Measurements from ENCODE around the gene SLC8A3. TPM values are rescaled to one million over a fixed set of nuclear protein-coding genes. Genes with fewer than 3 reads are reported as not detected.

The SLC8A3 gene
- total RNA-seq, 1 donor from 2014 or later = 0.24 TPM

DNA sequence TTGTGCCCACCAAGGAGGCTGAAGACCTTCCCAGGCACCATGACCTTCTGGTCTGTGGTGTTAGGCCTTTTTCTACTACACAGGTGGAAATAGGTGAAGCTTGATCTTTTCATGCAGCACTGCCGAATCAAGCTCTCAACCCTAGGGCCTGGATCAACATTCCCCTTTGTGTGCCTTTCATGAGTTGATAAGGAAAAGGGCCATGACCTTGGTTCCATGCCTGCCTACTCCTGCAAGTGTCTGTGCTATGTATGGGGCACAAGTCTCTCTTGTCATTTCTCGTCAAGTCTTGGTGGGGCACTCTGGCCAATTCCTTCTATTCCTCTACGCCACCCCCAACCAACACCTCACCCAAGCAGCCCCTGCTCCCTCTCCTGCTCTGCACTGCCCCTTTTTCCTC is 154.5 kb downstream of the SLC8A3 start:
- no peak overlapping the region for H2AFZ ChIP-seq (replicated peaks)
- peaks cover 10% of the 10 kb centered on the region for H3K4me1 Mint-ChIP-seq
- no peak for DNase-seq (ENCODE audit: low spot score)

DNA sequence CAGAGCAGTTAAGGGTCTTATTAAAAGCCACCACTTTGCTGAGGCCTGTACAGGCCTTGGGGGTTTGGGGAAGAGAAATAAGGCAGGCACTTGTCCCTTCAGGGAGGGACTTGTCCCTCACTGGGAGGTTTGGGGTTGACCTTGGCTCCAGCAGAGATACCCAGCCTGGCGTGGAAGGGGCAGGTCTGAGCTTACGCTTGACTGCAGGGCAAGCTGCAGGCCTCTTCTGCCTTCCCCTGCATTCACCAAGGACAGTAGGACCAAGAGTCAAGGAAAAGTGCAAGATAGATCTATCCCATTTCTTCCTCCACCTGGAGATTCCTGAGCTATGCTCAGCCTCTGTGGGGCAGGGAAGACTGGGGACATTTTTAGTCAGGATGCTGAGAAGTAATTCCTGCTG is 155.2 kb downstream of the SLC8A3 start:
- no peaks in the 10 kb centered on the region for H3K9me3 Mint-ChIP-seq
- TF ChIP-seq EZH2phosphoT487 (IDR thresholded peaks at IDR 0.05) (no peak), EZH2 (IDR thresholded peaks at IDR 0.05) (no peak)
- TF ChIP-seq, protein P1, sequence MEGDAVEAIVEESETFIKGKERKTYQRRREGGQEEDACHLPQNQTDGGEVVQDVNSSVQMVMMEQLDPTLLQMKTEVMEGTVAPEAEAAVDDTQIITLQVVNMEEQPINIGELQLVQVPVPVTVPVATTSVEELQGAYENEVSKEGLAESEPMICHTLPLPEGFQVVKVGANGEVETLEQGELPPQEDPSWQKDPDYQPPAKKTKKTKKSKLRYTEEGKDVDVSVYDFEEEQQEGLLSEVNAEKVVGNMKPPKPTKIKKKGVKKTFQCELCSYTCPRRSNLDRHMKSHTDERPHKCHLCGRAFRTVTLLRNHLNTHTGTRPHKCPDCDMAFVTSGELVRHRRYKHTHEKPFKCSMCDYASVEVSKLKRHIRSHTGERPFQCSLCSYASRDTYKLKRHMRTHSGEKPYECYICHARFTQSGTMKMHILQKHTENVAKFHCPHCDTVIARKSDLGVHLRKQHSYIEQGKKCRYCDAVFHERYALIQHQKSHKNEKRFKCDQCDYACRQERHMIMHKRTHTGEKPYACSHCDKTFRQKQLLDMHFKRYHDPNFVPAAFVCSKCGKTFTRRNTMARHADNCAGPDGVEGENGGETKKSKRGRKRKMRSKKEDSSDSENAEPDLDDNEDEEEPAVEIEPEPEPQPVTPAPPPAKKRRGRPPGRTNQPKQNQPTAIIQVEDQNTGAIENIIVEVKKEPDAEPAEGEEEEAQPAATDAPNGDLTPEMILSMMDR (IDR thresholded peaks at IDR 0.05) = no peak

More for the DNA sequence above, 154.5 kb downstream of the SLC8A3 start:
- H3K4me3 ChIP-seq = no peak overlapping the region
- Mint-ChIP-seq H3K9me3 (no peaks in the 10 kb centered on the region), H3K27ac (no peak overlapping the region), H3K36me3 (peaks cover 2% of the 10 kb centered on the region), H3K4me3 (no peak overlapping the region), H3K27me3 (ENCODE audit: insufficient read depth, low read depth) (peaks cover 7% of the 10 kb centered on the region)
- H3K36me3 ChIP-seq = no peaks in the 10 kb centered on the region
- no peak overlapping the region for H3K9ac ChIP-seq
- H3K4me1 ChIP-seq = peaks cover 12% of the 10 kb centered on the region
- H4K20me1 ChIP-seq (ENCODE audit: low read depth) = no peaks in the 10 kb centered on the region
- no peaks in the 10 kb centered on the region for H3K9me3 ChIP-seq (ENCODE audit: low read depth)
- H3K79me2 ChIP-seq (ENCODE audit: low read depth) = no peaks in the 10 kb centered on the region
- TF ChIP-seq EZH2 (IDR thresholded peaks at IDR 0.05) = no peak
- TF ChIP-seq, protein P1 (IDR thresholded peaks at IDR 0.05) = no peak
- no peak overlapping the region for H3K27ac ChIP-seq
- H3K4me2 ChIP-seq = no peak overlapping the region
- H3K27me3 ChIP-seq = no peaks in the 10 kb centered on the region
- peaks cover 18% of the 10 kb centered on the region for H3F3A ChIP-seq (ENCODE audit: low read depth)

DNA sequence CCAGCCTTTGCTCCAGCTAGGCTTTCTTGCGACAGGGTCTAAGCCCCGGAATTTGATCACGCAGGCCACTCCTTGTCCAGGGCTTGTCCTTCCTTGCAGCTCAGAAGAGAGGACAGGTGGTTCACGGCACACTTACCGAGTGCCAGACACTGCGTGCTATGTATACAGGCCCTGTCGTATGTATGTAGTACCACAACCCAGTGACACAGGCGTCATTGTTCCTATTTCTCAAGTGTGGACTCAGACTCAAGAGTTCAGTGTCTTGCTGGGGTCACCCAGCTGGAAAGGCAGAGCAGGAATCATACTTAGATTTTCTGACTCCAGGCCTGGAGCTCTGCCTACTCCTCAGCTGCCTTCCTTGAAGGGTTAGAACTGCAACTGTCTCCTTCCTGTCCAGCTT is 155.6 kb downstream of the SLC8A3 start:
- Histone ChIP-seq H3K4me3 (no peak overlapping the region), H3K79me2 (ENCODE audit: low read depth) (no peaks in the 10 kb centered on the region), H3K27ac (peak overlapping the region; percentile 39), H3K27me3 (no peaks in the 10 kb centered on the region), H3F3A (ENCODE audit: low read depth) (peaks cover 21% of the 10 kb centered on the region), H3K4me2 (no peak overlapping the region), H3K9ac (no peak overlapping the region), H3K4me1 (peaks cover 12% of the 10 kb centered on the region), H4K20me1 (ENCODE audit: low read depth) (peaks cover 3% of the 10 kb centered on the region), H2AFZ (replicated peaks) (no peak overlapping the region), H3K36me3 (no peaks in the 10 kb centered on the region), H3K9me3 (ENCODE audit: low read depth) (no peaks in the 10 kb centered on the region)
- H3K27ac Mint-ChIP-seq = no peak overlapping the region
- peaks cover 18% of the 10 kb centered on the region for H3K4me1 Mint-ChIP-seq
- peaks cover 2% of the 10 kb centered on the region for H3K36me3 Mint-ChIP-seq
- peaks cover 7% of the 10 kb centered on the region for H3K27me3 Mint-ChIP-seq (ENCODE audit: insufficient read depth, low read depth)
- TF ChIP-seq, protein P1 (IDR thresholded peaks at IDR 0.05) = no peak
- TF ChIP-seq EZH2 (IDR thresholded peaks at IDR 0.05) = no peak
- no peak for TF ChIP-seq EZH2phosphoT487 (IDR thresholded peaks at IDR 0.05)
- no peak overlapping the region for H3K4me3 Mint-ChIP-seq
- no peaks in the 10 kb centered on the region for H3K9me3 Mint-ChIP-seq
- no peak for DNase-seq (ENCODE audit: low spot score)

More for the DNA sequence above, 155.2 kb downstream of the SLC8A3 start:
- no peak overlapping the region for H3K4me3 Mint-ChIP-seq
- H3K27me3 Mint-ChIP-seq (ENCODE audit: insufficient read depth, low read depth) = peaks cover 7% of the 10 kb centered on the region
- H3K27me3 ChIP-seq = no peaks in the 10 kb centered on the region
- H3K4me1 Mint-ChIP-seq = peaks cover 14% of the 10 kb centered on the region
- no peaks in the 10 kb centered on the region for H4K20me1 ChIP-seq (ENCODE audit: low read depth)
- H3K27ac ChIP-seq = peak overlapping the region; percentile 39
- no peaks in the 10 kb centered on the region for H3K9me3 ChIP-seq (ENCODE audit: low read depth)
- H3K4me1 ChIP-seq = peaks cover 12% of the 10 kb centered on the region
- no peak overlapping the region for H2AFZ ChIP-seq (replicated peaks)
- no peak for DNase-seq (ENCODE audit: low spot score)
- H3K79me2 ChIP-seq (ENCODE audit: low read depth) = no peaks in the 10 kb centered on the region
- H3K27ac Mint-ChIP-seq = no peak overlapping the region
- peaks cover 18% of the 10 kb centered on the region for H3F3A ChIP-seq (ENCODE audit: low read depth)
- no peak overlapping the region for H3K9ac ChIP-seq
- no peak overlapping the region for H3K4me2 ChIP-seq
- no peak overlapping the region for H3K4me3 ChIP-seq
- peaks cover 2% of the 10 kb centered on the region for H3K36me3 Mint-ChIP-seq
- H3K36me3 ChIP-seq = no peaks in the 10 kb centered on the region

Measured in neural progenitor cell (in vitro differentiated cells).